AG10803 (cell line): ENCODE results near the gene LPP.
"Not testable (repeated sequence)": the region's sequence is repeated elsewhere in the genome, so short reads cannot be mapped to it uniquely, and the experiment has no call there.

Source experiments
- DNase-seq: peaks from one replicate; pipeline ENCODE4 v3.0.0; 2010; ENCODE audit warnings: low read depth
- H3K4me3 ChIP-seq: 2 replicates; pipeline ENCODE4 v1.5.1; 2011; ENCODE audit warnings: mild to moderate bottlenecking, low read length, control low read depth
- CTCF ChIP-seq: conservative IDR thresholded peaks from 2 replicates; pipeline ENCODE4 v1.5.1; 2011; ENCODE audit warnings: mild to moderate bottlenecking, low read length, control low read depth, inconsistent platforms

LPP gene

GRCh38 chr3:188417766-188418165 is 263.8 kb downstream of the LPP start:
- H3K4me3 ChIP-seq, result no peak overlapping the region
- no peak for TF ChIP-seq CTCF
- DNase-seq, result no peak

GRCh38 chr3:188421151-188421821 is 267.3 kb downstream of the LPP start:
- no peak for TF ChIP-seq CTCF
- DNase-seq, result peak; percentile 95
- H3K4me3 ChIP-seq, result 0 out of 2 replicates have a peak overlapping the region, but pooled peaks have one; percentile 6

GRCh38 chr3:188421836-188422540 is 268.0 kb downstream of the LPP start:
- H3K4me3 ChIP-seq, result no peak overlapping the region
- no peak for TF ChIP-seq CTCF
- peak; percentile 35 for DNase-seq

GRCh38 chr3:188427981-188428380 is 274.0 kb downstream of the LPP start:
- not testable (repeated sequence) for DNase-seq, H3K4me3 ChIP-seq

- DNase-seq, result no peak
- H3K4me3 ChIP-seq, result no peak overlapping the region
- TF ChIP-seq CTCF, result no peak
Observed at GRCh38 chr3:188431040-188431439, 277.1 kb downstream of the LPP start.

- TF ChIP-seq CTCF, result no peak
- H3K4me3 ChIP-seq, result no peak overlapping the region
- peak; percentile 81 for DNase-seq
Observed at GRCh38 chr3:188431553-188431952, 277.6 kb downstream of the LPP start.

GRCh38 chr3:188432802-188433520 is 279.0 kb downstream of the LPP start:
- peak; percentile 32 for DNase-seq
- TF ChIP-seq CTCF, result no peak
- no peak overlapping the region for H3K4me3 ChIP-seq
